KMS-11 (cell line): Measurements from ENCODE around the gene XIAP.
A peak's percentile ranks its signal among the peaks of the same experiment; 100 is the strongest.

Source experiments
- H2AFZ ChIP-seq: fragments of 200-600 bp; sonication (generic); 2 replicates; pipeline ENCODE4 v1.6.1; 2016; ENCODE audit warnings: antibody characterized with exemption, mixed run types, low read depth
- H3K27ac ChIP-seq: fragments of 200-600 bp; sonication (generic); 2 replicates; pipeline ENCODE4 v1.6.1; 2016; ENCODE audit warnings: mild to moderate bottlenecking, mixed run types
- H3K27me3 ChIP-seq: fragments of 200-600 bp; sonication (generic); 2 replicates; pipeline ENCODE4 v1.6.1; 2017; ENCODE audit warnings: mild to moderate bottlenecking, low read depth, mixed run types, moderate library complexity; ENCODE audit not compliant: insufficient read depth
- H3K36me3 ChIP-seq: fragments of 200-600 bp; sonication (generic); 2 replicates; pipeline ENCODE4 v1.6.1; 2017; ENCODE audit warnings: mild to moderate bottlenecking, mixed run types; ENCODE audit not compliant: insufficient read depth
- H3K4me1 ChIP-seq: fragments of 200-600 bp; sonication (generic); 2 replicates; pipeline ENCODE4 v1.6.1; 2016; ENCODE audit warnings: mild to moderate bottlenecking, low read depth, mixed run types; ENCODE audit not compliant: poor library complexity, severe bottlenecking
- H3K4me2 ChIP-seq: fragments of 200-600 bp; sonication (generic); 2 replicates; pipeline ENCODE4 v1.7.0; 2016; ENCODE audit warnings: mild to moderate bottlenecking, mixed run types
- H3K4me3 ChIP-seq: fragments of 200-600 bp; sonication (generic); IDR thresholded peaks from 2 replicates; pipeline ENCODE4 v1.6.1; 2017; ENCODE audit warnings: low read depth, low read length, mixed read lengths; ENCODE audit not compliant: insufficient read depth
- H3K79me2 ChIP-seq: fragments of 200-600 bp; sonication (generic); 2 replicates; pipeline ENCODE4 v1.6.1; 2016; ENCODE audit warnings: low read depth, mixed run types; ENCODE audit not compliant: insufficient read depth
- H3K9ac ChIP-seq: fragments of 200-600 bp; sonication (generic); 2 replicates; pipeline ENCODE4 v1.6.1; 2016; ENCODE audit warnings: mild to moderate bottlenecking, mixed run types
- H4K20me1 ChIP-seq: fragments of 200-600 bp; sonication (generic); 2 replicates; pipeline ENCODE4 v1.6.1; 2016; ENCODE audit warnings: mild to moderate bottlenecking, mixed run types; ENCODE audit not compliant: insufficient read depth
- CTCF ChIP-seq: fragments of 200-600 bp; sonication (generic); conservative IDR thresholded peaks from 2 replicates; pipeline ENCODE4 v1.6.1; 2017; ENCODE audit warnings: low read depth, mild to moderate bottlenecking, antibody characterized with exemption, low read length, moderate library complexity, mixed read lengths

The XIAP gene

GRCh38 chrX:123876177-123876576 lies 16.3 kb downstream of the XIAP start:
- H3K27me3 ChIP-seq, result no peaks in the 10 kb centered on the region
- no peaks in the 10 kb centered on the region for H4K20me1 ChIP-seq
- peaks cover 56% of the 10 kb centered on the region for H3K4me1 ChIP-seq
- H3K4me2 ChIP-seq, result no peak overlapping the region
- no peak overlapping the region for H3K9ac ChIP-seq
- no peak overlapping the region for H2AFZ ChIP-seq
- H3K27ac ChIP-seq, result no peak overlapping the region
- no peak for TF ChIP-seq CTCF
- H3K36me3 ChIP-seq, result no peaks in the 10 kb centered on the region
- H3K4me3 ChIP-seq, result no peak overlapping the region
- H3K79me2 ChIP-seq, result peaks cover 35% of the 10 kb centered on the region; the same call in 1 of the 2 replicates

- Histone ChIP-seq H3K4me2 (peak overlapping the region; percentile 94; the same call in 1 of the 2 replicates), H2AFZ (no peak overlapping the region), H3K27ac (no peak overlapping the region; the same call in 1 of the 2 replicates), H3K9ac (no peak overlapping the region), H3K27me3 (no peaks in the 10 kb centered on the region), H3K79me2 (peaks cover 28% of the 10 kb centered on the region; the same call in 1 of the 2 replicates), H3K4me1 (peaks cover 56% of the 10 kb centered on the region), H3K4me3 (no peak overlapping the region), H3K36me3 (no peaks in the 10 kb centered on the region), H4K20me1 (no peaks in the 10 kb centered on the region)
- no peak for TF ChIP-seq CTCF
These were observed 17.0 kb downstream of the XIAP start for GRCh38 chrX:123876844-123877243.

GRCh38 chrX:123878252-123878721 lies 18.4 kb downstream of the XIAP start:
- Histone ChIP-seq H3K9ac (peak overlapping the region; percentile 4; the same call in 1 of the 2 replicates), H3K27me3 (no peaks in the 10 kb centered on the region), H3K4me2 (peak overlapping the region; percentile 94), H3K27ac (peak overlapping the region; percentile 65), H2AFZ (no peak overlapping the region; the same call in 1 of the 2 replicates), H3K4me3 (no peak overlapping the region), H3K36me3 (no peaks in the 10 kb centered on the region), H3K4me1 (peaks cover 46% of the 10 kb centered on the region), H4K20me1 (no peaks in the 10 kb centered on the region), H3K79me2 (peaks cover 23% of the 10 kb centered on the region; the same call in 1 of the 2 replicates)
- no peak for TF ChIP-seq CTCF

- no peak overlapping the region for H3K27ac ChIP-seq
- H3K27me3 ChIP-seq, result no peaks in the 10 kb centered on the region
- TF ChIP-seq CTCF, result no peak
- no peak overlapping the region for H3K4me2 ChIP-seq
- no peak overlapping the region for H3K9ac ChIP-seq
- H3K4me3 ChIP-seq, result no peak overlapping the region
- H3K36me3 ChIP-seq, result no peaks in the 10 kb centered on the region
- H2AFZ ChIP-seq, result no peak overlapping the region
- H4K20me1 ChIP-seq, result no peaks in the 10 kb centered on the region
- 0 out of 2 replicates have a peak, but pooled peaks cover 9% of the 10 kb centered on the region for H3K79me2 ChIP-seq
- peaks cover 33% of the 10 kb centered on the region for H3K4me1 ChIP-seq
These were observed 21.5 kb downstream of the XIAP start for GRCh38 chrX:123881330-123881729.
